Hepatocyte (in vitro differentiated cells): ENCODE data around the gene PUS10. TPM values are rescaled to one million over a fixed set of nuclear protein-coding genes. Genes with fewer than 3 reads are reported as not detected.

Experiments
- DNase-seq: peaks from one replicate; pipeline ENCODE4 v3.0.0-alpha.2; 2016; ENCODE audit warnings: low spot score
- H2AFZ ChIP-seq: fragments of 200-600 bp; sonication (generic); 2 replicates; pipeline ENCODE4 v1.6.0; 2016; ENCODE audit warnings: antibody characterized with exemption, mild to moderate bottlenecking
- H3K27ac ChIP-seq: fragments of 200-600 bp; sonication (generic); 2 replicates; pipeline ENCODE4 v1.5.1; 2016; ENCODE audit warnings: mild to moderate bottlenecking
- H3K27me3 ChIP-seq: fragments of 200-600 bp; sonication (generic); 2 replicates; pipeline ENCODE4 v1.6.1; 2016
- H3K36me3 ChIP-seq: fragments of 200-600 bp; sonication (generic); replicated peaks from 2 replicates; pipeline ENCODE4 v1.5.1; 2016; ENCODE audit warnings: low read depth; ENCODE audit not compliant: insufficient read depth
- H3K4me1 ChIP-seq: fragments of 200-600 bp; sonication (generic); 2 replicates; pipeline ENCODE4 v1.5.1; 2016; ENCODE audit warnings: mild to moderate bottlenecking, moderate library complexity; ENCODE audit not compliant: insufficient read depth
- H3K4me2 ChIP-seq: fragments of 200-600 bp; sonication (generic); 2 replicates; pipeline ENCODE4 v1.6.0; 2016
- H3K4me3 ChIP-seq: fragments of 200-600 bp; sonication (generic); 2 replicates; pipeline ENCODE4 v1.5.1; 2016; ENCODE audit warnings: mild to moderate bottlenecking
- H3K79me2 ChIP-seq: fragments of 200-600 bp; sonication (generic); 2 replicates; pipeline ENCODE4 v1.6.0; 2017; ENCODE audit warnings: mild to moderate bottlenecking
- H3K9me2 ChIP-seq: fragments of 200-600 bp; sonication (generic); replicated peaks from 2 replicates; pipeline ENCODE4 v1.6.0; 2017; ENCODE audit warnings: mild to moderate bottlenecking; ENCODE audit not compliant: insufficient read depth
- H3K9me3 ChIP-seq: fragments of 200-600 bp; sonication (generic); 2 replicates; pipeline ENCODE4 v1.5.1; 2016; ENCODE audit warnings: low read depth, mild to moderate bottlenecking
- H4K20me1 ChIP-seq: fragments of 200-600 bp; sonication (generic); 2 replicates; pipeline ENCODE4 v1.6.0; 2016; ENCODE audit warnings: mild to moderate bottlenecking; ENCODE audit not compliant: insufficient read depth, poor library complexity, severe bottlenecking
- CTCF ChIP-seq: fragments of 200-600 bp; sonication (generic); IDR thresholded peaks from 2 replicates; pipeline ENCODE4 v1.5.1; 2016; ENCODE audit warnings: antibody characterized with exemption, mild to moderate bottlenecking; ENCODE audit not compliant: poor library complexity
- EZH2 ChIP-seq: fragments of 200-600 bp; sonication (generic); IDR thresholded peaks from 2 replicates; pipeline ENCODE4 v1.6.1; 2016; ENCODE audit warnings: antibody characterized with exemption, mild to moderate bottlenecking, borderline replicate concordance
- EZH2phosphoT487 ChIP-seq: fragments of 200-600 bp; sonication (generic); IDR thresholded peaks from one replicate; pipeline ENCODE4 v1.6.1; 2018; ENCODE audit warnings: antibody characterized with exemption, mild to moderate bottlenecking, low read depth, moderate library complexity; ENCODE audit not compliant: unreplicated experiment, severe bottlenecking
- WGBS: methylation state at CpG from one replicate; pipeline ENCODE4 v1.1.6; 2016; ENCODE audit warnings: low lambda C conversion rate; ENCODE audit errors: missing lambda C conversion rate; 5-methylcytosine and 5-hydroxymethylcytosine counted together
- polyA plus RNA-seq: library from polyadenylated mRNA; unstranded; fragments of >200 nt; fragmentation: Nextera tagmentation; extraction: Ambion mirVana; gene quantifications from 2 replicates; pipeline ENCODE4 v1.2.1, GENCODE V29; 2016
- small RNA-seq: library from RNA; depleted of rRNA; stranded (forward); fragments of <200 nt; gene quantifications from one replicate; pipeline ENCODE3, GENCODE V24; 2014
- total RNA-seq: library from RNA; depleted of rRNA; stranded (reverse); fragments of >200 nt; gene quantifications from 2 replicates; pipeline ENCODE4 v1.2.3, GENCODE V29; 2014

Gene PUS10
- total and polyA plus RNA-seq, 2 experiments from 2014 or later: 4.5 to 15.3 TPM

DNA sequence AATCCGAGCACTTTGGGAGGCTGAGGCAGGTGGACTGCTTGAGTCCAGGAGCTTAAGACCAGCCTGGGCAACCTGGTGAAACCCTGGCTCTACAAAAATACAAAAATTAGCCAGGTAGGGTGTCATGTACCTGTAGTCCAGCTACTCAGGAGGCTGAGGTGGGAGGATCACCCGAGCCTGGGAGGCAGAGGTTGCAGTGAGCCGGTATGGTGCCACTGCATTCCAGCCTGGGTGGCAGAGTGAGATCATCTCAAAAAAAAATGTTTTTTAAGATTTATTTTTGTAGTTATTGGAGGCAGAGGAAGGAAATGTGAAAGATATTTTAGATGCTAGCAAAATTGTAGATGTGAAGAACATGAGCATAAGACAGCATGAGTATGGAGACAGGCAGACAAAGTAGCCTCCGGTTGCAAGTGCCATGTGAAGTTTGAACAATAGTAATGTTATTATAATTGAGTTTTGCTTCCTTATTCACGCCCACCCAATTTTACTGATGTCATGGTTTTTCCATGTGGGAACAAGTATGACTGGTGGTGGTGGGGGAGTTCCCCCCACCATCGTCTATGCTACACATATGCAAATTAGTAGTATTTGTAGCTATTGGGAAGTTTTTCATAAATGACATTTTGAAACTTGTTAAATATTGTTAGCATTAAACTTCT is 118.7 kb downstream of the PUS10 start:
- Histone ChIP-seq H3K9me3 (no peaks in the 10 kb centered on the region), H3K4me3 (no peak overlapping the region), H3K27me3 (no peaks in the 10 kb centered on the region), H3K4me1 (no peaks in the 10 kb centered on the region), H3K27ac (no peak overlapping the region), H4K20me1 (no peaks in the 10 kb centered on the region), H2AFZ (no peak overlapping the region), H3K9me2 (no peaks in the 10 kb centered on the region), H3K36me3 (peaks cover 3% of the 10 kb centered on the region), H3K4me2 (no peak overlapping the region), H3K79me2 (no peaks in the 10 kb centered on the region)
- 93% methylated on average over 6 of the region's 6 CpGs for WGBS
- TF ChIP-seq EZH2phosphoT487: no peak
- no peak for TF ChIP-seq CTCF
- TF ChIP-seq EZH2: no peak
- no peak for DNase-seq

DNA sequence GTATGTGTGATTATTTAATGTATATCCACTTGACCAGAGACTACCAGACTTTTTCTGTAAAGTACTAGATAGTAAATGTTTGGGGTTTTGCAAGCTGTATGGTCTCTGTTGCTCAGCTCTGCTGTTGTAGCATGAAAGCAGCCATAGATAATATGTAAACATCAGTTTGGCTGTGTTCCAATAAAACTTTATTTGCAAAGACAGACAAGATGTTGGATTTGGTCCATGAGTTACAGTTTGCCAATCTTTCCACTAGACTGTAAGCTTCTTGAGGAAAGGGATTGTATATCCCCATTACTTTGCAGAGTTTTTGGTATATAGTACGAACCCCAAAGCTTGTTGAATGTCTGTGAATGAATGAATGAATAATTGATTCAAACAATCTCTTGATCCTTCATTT is 119.5 kb downstream of the PUS10 start:
- no peaks in the 10 kb centered on the region for H3K9me2 ChIP-seq
- H3K9me3 ChIP-seq: no peaks in the 10 kb centered on the region
- H3K4me3 ChIP-seq: no peak overlapping the region
- H3K27ac ChIP-seq: no peak overlapping the region
- H4K20me1 ChIP-seq: no peaks in the 10 kb centered on the region
- no peak overlapping the region for H2AFZ ChIP-seq
- H3K4me1 ChIP-seq: no peaks in the 10 kb centered on the region
- no peak for DNase-seq
- TF ChIP-seq EZH2phosphoT487: no peak
- no peak overlapping the region for H3K4me2 ChIP-seq
- peaks cover 3% of the 10 kb centered on the region for H3K36me3 ChIP-seq
- no peaks in the 10 kb centered on the region for H3K79me2 ChIP-seq
- 100% methylated on average over 1 of the region's 1 CpG for WGBS
- H3K27me3 ChIP-seq: no peaks in the 10 kb centered on the region

Small RNA genes lying within 50 kb of the gene (small RNA-seq; reads per million reads assigned to genes)
- gene RNA5SP95 (not detected), gene RNU4-51P (not detected)

Other genes with a start within 250 kb of the PUS10 start
- 9.5 and 12.3 TPM in 2 replicates for gene REL, start 136.7 kb downstream of the PUS10 start, total RNA-seq
- gene REL, start 136.7 kb downstream of the PUS10 start, polyA plus RNA-seq: 2.8 and 4.2 TPM in 2 replicates
- 60.0 and 74.3 TPM in 2 replicates for gene PEX13, start 535 bp downstream of the PUS10 start, total RNA-seq
- gene PEX13, start 535 bp downstream of the PUS10 start, polyA plus RNA-seq: 24.9 and 25.2 TPM in 2 replicates
- gene SANBR, start 47.6 kb upstream of the PUS10 start, total RNA-seq: 5.8 and 8.0 TPM in 2 replicates
- gene SANBR, start 47.6 kb upstream of the PUS10 start, polyA plus RNA-seq: 4.1 and 6.2 TPM in 2 replicates
- gene C2orf74, start 143.9 kb upstream of the PUS10 start, total RNA-seq: 5.1 and 6.2 TPM in 2 replicates
- 10.2 and 12.4 TPM in 2 replicates for gene C2orf74, start 143.9 kb upstream of the PUS10 start, polyA plus RNA-seq